Ovary (tissue), 9 donors: ENCODE results near the gene FBXL16. TPM values are rescaled to one million over a fixed set of nuclear protein-coding genes. Genes with fewer than 3 reads are reported as not detected.
A peak's percentile ranks its signal among the peaks of the same experiment; 100 is the strongest.

Source experiments
- DNase-seq, 5 donors: peaks; one replicate each; pipeline ENCODE4 v3.0.0-alpha.2; 2019 to 2020
- H3K27ac ChIP-seq, 2 donors: fragments of 200-600 bp; one replicate each; pipeline versions ENCODE4 v1.5.1 to v1.8.0; 2019 to 2022
- H3K27me3 ChIP-seq: fragments of 200-600 bp; one replicate; pipeline ENCODE4 v1.8.0; 2022
- H3K36me3 ChIP-seq: fragments of 200-600 bp; sonication (generic); one replicate; pipeline ENCODE4 v1.5.1; 2019
- H3K4me1 ChIP-seq: one replicate; pipeline ENCODE4 v1.8.1; 2013; ENCODE audit warnings: mild to moderate bottlenecking, moderate library complexity; ENCODE audit not compliant: insufficient read depth
- H3K4me3 ChIP-seq: fragments of 200-600 bp; sonication (generic); one replicate; pipeline ENCODE4 v1.5.1; 2017
- H3K9me3 ChIP-seq, 2 donors: fragments of 200-600 bp in 1 of 2; sonication (generic) in 1 of 2; one replicate each; pipeline versions ENCODE4 v1.5.1 to v1.8.1; 2013 to 2019; ENCODE audit warnings: mild to moderate bottlenecking in 1 of 2, moderate library complexity in 1 of 2
- CTCF ChIP-seq, 3 donors: fragments of 450-650 bp in 2 of 3; fragments of 200-600 bp in 1 of 3; IDR thresholded peaks; one replicate each; pipeline versions ENCODE4 v1.5.1 to v1.8.0; 2016 to 2022; ENCODE audit warnings: antibody characterized with exemption in 3 of 3, mild to moderate bottlenecking in 1 of 3
- EP300 ChIP-seq: sonication (generic); formaldehyde crosslinking; IDR thresholded peaks from one replicate; pipeline ENCODE4 v1.6.1; 2017; ENCODE audit warnings: antibody characterized with exemption
- POLR2A ChIP-seq: fragments of 450-650 bp; IDR thresholded peaks from one replicate; pipeline ENCODE4 v1.6.1; 2017; ENCODE audit warnings: antibody characterized with exemption, mild to moderate bottlenecking, moderate library complexity
- WGBS, 3 donors: extraction: QIAGEN DNeasy Blood & Tissue Kit in 1 of 3; methylation state at CpG; one replicate each; pipeline versions ENCODE4 v1.1.5 to v1.1.7; 2013 to 2017; 5-methylcytosine and 5-hydroxymethylcytosine counted together
- intact Hi-C, 4 donors: fragments of 100-400 bp; cut with DNase I; formaldehyde crosslinking; loops; one replicate each; pipeline versions ENCODE4 v1.11.0 to v1.15.1; 2022 to 2023
- polyA plus RNA-seq, 2 donors: library from polyadenylated mRNA; stranded (reverse); fragments of 200-250 nt in 1 of 2; fragments of 350-450 nt in 1 of 2; fragmentation: Illumina TruSeq in 1 of 2; extraction: RNeasy Lipid Tissue Mini Kit (QIAGEN cat#74804) in 1 of 2; gene quantifications; one replicate each; pipeline ENCODE4 v1.2.3, GENCODE V29; 2013 to 2014
- total RNA-seq, 7 donors: library from RNA; depleted of rRNA in 2 of 7; stranded (reverse); fragments of >200 nt in 2 of 7; fragmentation: NEBNext Ultra II Directional in 3 of 7; extraction: Animal tissue kit (Norgen Biotek cat#: 25700) in 3 of 7; gene quantifications; one replicate each; pipeline versions ENCODE4 v1.1.0 to v1.2.4, GENCODE V29; 2016 to 2023
- donor health status: DM: no; HTN: no; CAD: no; lungs with moderate emphysema.
- donor health status: DM: no; HTN: no; CAD: no.
- donor health status: Bipolar disorder and iron deficiency.
- donor health status: DM: yes; HTN: yes; CAD: no.
- donor health status: DM: no; HTN: no; CAD: no.
- donor health status: DM: yes; HTN: yes; CAD: no.

FBXL16 gene
- total and polyA plus RNA-seq, 9 donors, result 0.22 to 2.5 (median 0.95) TPM; not detected in 1

GRCh38 chr16:682493-683395 lies 22.9 kb downstream of the FBXL16 start:
- Histone ChIP-seq H3K9me3 (no peaks in the 10 kb centered on the region), H3K27ac (no peak overlapping the region), H3K27me3 (no peaks in the 10 kb centered on the region), H3K36me3 (no peaks in the 10 kb centered on the region), H3K4me1 (peaks cover 27% of the 10 kb centered on the region), H3K4me3 (no peak overlapping the region)
- DNase-seq, result peak in 3 of 5 donors; percentile 29 to 51 (median 44)
- TF ChIP-seq CTCF (IDR thresholded peaks at IDR 0.05), result peak in 1 of 3 donors; percentile 7
- TF ChIP-seq POLR2A, result no peak
- intact Hi-C loops, result no loop called here
- WGBS, 3 donors, result 61 to 70% (median 62%) methylated on average over 36 of the region's 36 CpGs

GRCh38 chr16:681746-682427 lies 23.7 kb downstream of the FBXL16 start:
- H3K27me3 ChIP-seq, result no peaks in the 10 kb centered on the region
- intact Hi-C loops, result no loop called here

GRCh38 chr16:680967-681745 lies 24.4 kb downstream of the FBXL16 start:
- Histone ChIP-seq H3K4me1 (peaks cover 27% of the 10 kb centered on the region), H3K27me3 (no peaks in the 10 kb centered on the region), H3K27ac (peak overlapping the region in 1 of 2 donors; percentile 97), H3K4me3 (peak overlapping the region; percentile 57), H3K36me3 (no peaks in the 10 kb centered on the region), H3K9me3 (no peaks in the 10 kb centered on the region)
- intact Hi-C loops, result no loop called here
- 40 to 47% (median 41%) methylated on average over 42 to 44 of the region's 44 CpGs for WGBS, 3 donors
- DNase-seq, result peak; percentile 58 to 76 (median 70)
- TF ChIP-seq EP300, result no peak
- TF ChIP-seq CTCF (IDR thresholded peaks at IDR 0.05), result no peak
- no peak for TF ChIP-seq POLR2A

More at GRCh38 chr16:681746-682427, 23.7 kb downstream of the FBXL16 start:
- H3K4me3 ChIP-seq, result no peak overlapping the region
- peaks cover 27% of the 10 kb centered on the region for H3K4me1 ChIP-seq
- peak; percentile 50 to 75 (median 68) for DNase-seq
- no peak for TF ChIP-seq POLR2A
- TF ChIP-seq EP300, result no peak
- TF ChIP-seq CTCF (IDR thresholded peaks at IDR 0.05), result no peak
- no peak overlapping the region for H3K27ac ChIP-seq
- no peaks in the 10 kb centered on the region for H3K9me3 ChIP-seq
- no peaks in the 10 kb centered on the region for H3K36me3 ChIP-seq
- 65 to 76% (median 66%) methylated on average over 28 of the region's 28 CpGs for WGBS, 3 donors

GRCh38 chr16:680625-680945 lies 25.0 kb downstream of the FBXL16 start:
- peak overlapping the region; percentile 57 for H3K4me3 ChIP-seq
- peak in 1 of 5 donors; percentile 22 for DNase-seq
- H3K36me3 ChIP-seq, result no peaks in the 10 kb centered on the region
- H3K9me3 ChIP-seq, result no peaks in the 10 kb centered on the region
- no peak for TF ChIP-seq CTCF (IDR thresholded peaks at IDR 0.05)
- H3K4me1 ChIP-seq, result peaks cover 27% of the 10 kb centered on the region
- H3K27me3 ChIP-seq, result no peaks in the 10 kb centered on the region
- WGBS, 3 donors, result 0 to 3% (median 0%) methylated on average over 16 to 38 of the region's 38 CpGs
- peak overlapping the region; percentile 92 to 97 for H3K27ac ChIP-seq
- intact Hi-C loops, result no loop called here
